Caco-2 (cell line): Measurements from ENCODE around the gene ARHGAP25. TPM values are rescaled to one million over a fixed set of nuclear protein-coding genes. Genes with fewer than 3 reads are reported as not detected.

Experiments used
- BruUV-seq: library from RNA; stranded (reverse); fragments of 400-500 nt; replicated peaks from 2 replicates; lab custom pipeline; 2021; lab: Mats Ljungman, UMichigan
- CTCF ChIA-PET: fragments of 300-600 bp; sonication (Branson Sonifier 250); formaldehyde crosslinking; loops from one replicate; lab custom pipeline; 2022; ENCODE audit warnings: antibody characterized with exemption; lab: Charles Lee
- POLR2A ChIA-PET: fragments of 300-600 bp; sonication (Branson Sonifier 250); formaldehyde crosslinking; loops from one replicate; lab custom pipeline; 2022; ENCODE audit warnings: antibody characterized with exemption; lab: Charles Lee
- DNase-seq, 2 experiments: peaks; one replicate each; pipeline versions ENCODE4 v3.0.0 to v3.0.0-alpha.2; 2020 to 2022
- H3K27me3 ChIP-seq: replicated peaks from 2 replicates; pipeline ENCODE4 v1.6.0; 2011; ENCODE audit warnings: low read length; ENCODE audit not compliant: control insufficient read depth, insufficient read depth
- H3K36me3 ChIP-seq: 2 replicates; pipeline ENCODE4 v1.5.1; 2011; ENCODE audit warnings: low read length; ENCODE audit not compliant: control insufficient read depth, insufficient read depth
- H3K4me1 ChIP-seq: fragments of 250-450 bp; sonication (Bioruptor Pico); 2 replicates; pipeline ENCODE4 v1.5.1; 2020; ENCODE audit warnings: mild to moderate bottlenecking
- H3K4me3 ChIP-seq: 2 replicates; pipeline ENCODE4 v1.5.1; 2011; ENCODE audit warnings: low read depth, mild to moderate bottlenecking, control low read depth, low read length
- H3K9me3 ChIP-seq: fragments of 250-450 bp; sonication (Bioruptor Pico); 2 replicates; pipeline ENCODE4 v1.5.1; 2020; ENCODE audit warnings: mild to moderate bottlenecking, moderate library complexity
- H3K27ac Mint-ChIP-seq: one replicate; pipeline ENCODE4 v1.8.0; 2022; ENCODE audit warnings: mixed read lengths; ENCODE audit not compliant: unreplicated experiment
- H3K27me3 Mint-ChIP-seq: one replicate; pipeline ENCODE4 v1.8.0; 2022; ENCODE audit warnings: mixed read lengths; ENCODE audit not compliant: insufficient read depth, unreplicated experiment
- H3K36me3 Mint-ChIP-seq: one replicate; pipeline ENCODE4 v1.8.0; 2022; ENCODE audit warnings: mild to moderate bottlenecking, mixed read lengths; ENCODE audit not compliant: insufficient read depth, unreplicated experiment
- H3K4me1 Mint-ChIP-seq: one replicate; pipeline ENCODE4 v1.8.0; 2022; ENCODE audit warnings: low read depth, mixed read lengths; ENCODE audit not compliant: unreplicated experiment
- H3K4me3 Mint-ChIP-seq: one replicate; pipeline ENCODE4 v1.8.0; 2022; ENCODE audit warnings: mild to moderate bottlenecking, moderate library complexity, mixed read lengths; ENCODE audit not compliant: unreplicated experiment
- H3K9me3 Mint-ChIP-seq: one replicate; pipeline ENCODE4 v1.8.0; 2022; ENCODE audit warnings: mixed read lengths; ENCODE audit not compliant: unreplicated experiment
- intact Hi-C: fragments of 100-400 bp; cut with micrococcal nuclease; formaldehyde crosslinking; loops from one replicate; pipeline ENCODE4 v1.10.0; 2022; ENCODE audit not compliant: unreplicated experiment
- total RNA-seq: library from RNA; stranded (reverse); gene quantifications from 2 replicates; pipeline ENCODE4 v1.2.3, GENCODE V29; 2022
- TF ChIP-seq, protein P1 (sequence below), 2 experiments: fragments of 200-600 bp in 1 of 2; IDR thresholded peaks; 1 replicate in 1 of 2; 2 replicates in 1 of 2; pipeline versions ENCODE4 v1.5.1 to v1.8.0; 2011 to 2022; ENCODE audit warnings: antibody characterized with exemption in 1 of 2, control low read depth in 1 of 2, inconsistent platforms in 1 of 2, low read depth in 1 of 2, low read length in 1 of 2, mild to moderate bottlenecking in 1 of 2, moderate library complexity in 1 of 2; ENCODE audit not compliant: insufficient read depth in 1 of 2, severe bottlenecking in 1 of 2, unreplicated experiment in 1 of 2

Gene ARHGAP25
- total RNA-seq, 1 experiment from 2014 or later, result 0.48 TPM

DNA sequence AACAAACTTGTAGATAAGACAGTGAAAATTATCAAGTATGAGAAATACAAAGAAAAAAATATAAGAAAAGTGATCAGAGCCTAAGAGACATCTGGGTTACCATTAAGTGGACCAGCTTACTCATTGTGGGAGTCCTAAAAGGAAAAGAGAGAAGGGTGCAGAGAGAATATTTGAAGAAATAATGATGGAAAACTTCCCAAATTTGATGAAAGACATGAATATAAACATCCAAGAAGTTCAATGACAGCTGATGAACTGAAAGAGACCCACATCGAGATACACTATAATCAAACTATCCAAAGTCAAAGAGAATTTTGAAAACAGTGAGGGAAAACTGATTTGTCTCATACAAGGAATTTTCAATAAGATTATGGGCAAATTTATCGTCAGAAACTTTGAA, 22.5 kb downstream of the ARHGAP25 start:
- no peaks in the 10 kb centered on the region for H3K36me3 ChIP-seq
- no peaks in the 10 kb centered on the region for H3K9me3 ChIP-seq
- no peak overlapping the region for H3K4me3 Mint-ChIP-seq
- no peaks in the 10 kb centered on the region for H3K27me3 ChIP-seq
- peaks cover 19% of the 10 kb centered on the region for H3K27me3 Mint-ChIP-seq
- TF ChIP-seq, protein P1, sequence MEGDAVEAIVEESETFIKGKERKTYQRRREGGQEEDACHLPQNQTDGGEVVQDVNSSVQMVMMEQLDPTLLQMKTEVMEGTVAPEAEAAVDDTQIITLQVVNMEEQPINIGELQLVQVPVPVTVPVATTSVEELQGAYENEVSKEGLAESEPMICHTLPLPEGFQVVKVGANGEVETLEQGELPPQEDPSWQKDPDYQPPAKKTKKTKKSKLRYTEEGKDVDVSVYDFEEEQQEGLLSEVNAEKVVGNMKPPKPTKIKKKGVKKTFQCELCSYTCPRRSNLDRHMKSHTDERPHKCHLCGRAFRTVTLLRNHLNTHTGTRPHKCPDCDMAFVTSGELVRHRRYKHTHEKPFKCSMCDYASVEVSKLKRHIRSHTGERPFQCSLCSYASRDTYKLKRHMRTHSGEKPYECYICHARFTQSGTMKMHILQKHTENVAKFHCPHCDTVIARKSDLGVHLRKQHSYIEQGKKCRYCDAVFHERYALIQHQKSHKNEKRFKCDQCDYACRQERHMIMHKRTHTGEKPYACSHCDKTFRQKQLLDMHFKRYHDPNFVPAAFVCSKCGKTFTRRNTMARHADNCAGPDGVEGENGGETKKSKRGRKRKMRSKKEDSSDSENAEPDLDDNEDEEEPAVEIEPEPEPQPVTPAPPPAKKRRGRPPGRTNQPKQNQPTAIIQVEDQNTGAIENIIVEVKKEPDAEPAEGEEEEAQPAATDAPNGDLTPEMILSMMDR (IDR thresholded peaks at IDR 0.05; ENCODE audit: insufficient read depth in 1 of 2, low read depth in 1 of 2, low read length in 1 of 2, severe bottlenecking in 1 of 2, unreplicated experiment in 1 of 2), result no peak
- intact Hi-C loops, result no loop called here
- no peaks in the 10 kb centered on the region for H3K9me3 Mint-ChIP-seq
- H3K27ac Mint-ChIP-seq, result no peak overlapping the region
- POLR2A ChIA-PET, result no interaction called here
- no peaks in the 10 kb centered on the region for H3K4me1 ChIP-seq
- CTCF ChIA-PET, result interaction anchor here (1.3 kb wide), 1 partner anchor 168 kb away, joined by 3 read pairs; no protein-coding TSS in a partner anchor
- DNase-seq, result no peak
- BruUV-seq, result no TSS peak
- H3K4me1 Mint-ChIP-seq, result no peaks in the 10 kb centered on the region
- H3K4me3 ChIP-seq, result no peak overlapping the region
- no peaks in the 10 kb centered on the region for H3K36me3 Mint-ChIP-seq

GRCh38 chr2:68762100-68762499, 27.5 kb downstream of the ARHGAP25 start:
- Mint-ChIP-seq H3K9me3 (no peaks in the 10 kb centered on the region), H3K27ac (no peak overlapping the region), H3K36me3 (no peaks in the 10 kb centered on the region), H3K27me3 (peaks cover 14% of the 10 kb centered on the region), H3K4me3 (no peak overlapping the region), H3K4me1 (peaks cover 7% of the 10 kb centered on the region)
- BruUV-seq, result no TSS peak
- H3K4me1 ChIP-seq, result no peaks in the 10 kb centered on the region
- no peak overlapping the region for H3K4me3 ChIP-seq
- TF ChIP-seq, protein P1 (IDR thresholded peaks at IDR 0.05; ENCODE audit: insufficient read depth in 1 of 2, low read depth in 1 of 2, low read length in 1 of 2, severe bottlenecking in 1 of 2, unreplicated experiment in 1 of 2), result no peak
- ChIA-PET CTCF (interaction anchor here (1.4 kb wide), 1 partner anchor 10 kb away, joined by 3 read pairs; no protein-coding TSS in a partner anchor), POLR2A (no interaction called here)
- intact Hi-C loops, result no loop called here
- DNase-seq, result no peak
- H3K36me3 ChIP-seq, result no peaks in the 10 kb centered on the region
- H3K9me3 ChIP-seq, result no peaks in the 10 kb centered on the region
- no peaks in the 10 kb centered on the region; the same call in 1 of the 2 replicates for H3K27me3 ChIP-seq

DNA sequence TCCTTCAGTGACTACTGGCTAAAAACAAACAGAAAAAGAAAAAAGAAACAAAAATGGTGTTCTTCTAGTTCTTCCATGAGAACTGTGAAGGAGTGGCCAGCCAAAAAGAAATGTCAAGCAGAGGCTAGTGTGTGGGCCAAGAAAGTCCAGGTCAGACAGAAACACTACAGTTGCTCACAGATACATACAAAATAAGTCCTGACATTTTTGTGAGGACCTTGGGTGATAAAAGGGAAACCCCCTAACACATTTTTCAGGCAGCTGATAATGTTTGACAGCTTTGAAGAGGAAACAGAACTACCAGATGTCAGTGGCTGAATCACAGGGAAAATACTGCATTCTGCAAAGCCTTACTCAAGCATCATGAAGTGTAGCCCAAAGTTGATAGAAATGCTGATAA, 28.1 kb downstream of the ARHGAP25 start:
- H3K4me1 Mint-ChIP-seq, result peaks cover 7% of the 10 kb centered on the region
- H3K9me3 Mint-ChIP-seq, result no peaks in the 10 kb centered on the region
- H3K4me3 ChIP-seq, result no peak overlapping the region
- no peak overlapping the region for H3K4me3 Mint-ChIP-seq
- no peak for DNase-seq
- H3K27ac Mint-ChIP-seq, result no peak overlapping the region
- CTCF ChIA-PET, result interaction anchor here (1.4 kb wide), 1 partner anchor 11 kb away, joined by 3 read pairs; no protein-coding TSS in a partner anchor
- peaks cover 13% of the 10 kb centered on the region for H3K27me3 Mint-ChIP-seq
- no peaks in the 10 kb centered on the region for H3K4me1 ChIP-seq
- no peaks in the 10 kb centered on the region; the same call in 1 of the 2 replicates for H3K27me3 ChIP-seq
- H3K9me3 ChIP-seq, result no peaks in the 10 kb centered on the region
- POLR2A ChIA-PET, result no interaction called here
- TF ChIP-seq, protein P1 (IDR thresholded peaks at IDR 0.05; ENCODE audit: insufficient read depth in 1 of 2, low read depth in 1 of 2, low read length in 1 of 2, severe bottlenecking in 1 of 2, unreplicated experiment in 1 of 2), result no peak
- H3K36me3 ChIP-seq, result no peaks in the 10 kb centered on the region
- intact Hi-C loops, result no loop called here
- no TSS peak for BruUV-seq
- H3K36me3 Mint-ChIP-seq, result no peaks in the 10 kb centered on the region
